ENCODE results near the gene CNTN1.

- TF ChIP-seq PAX5 (IDR thresholded peaks at IDR 0.05; ENCODE audit: insufficient read depth, low read length, severe bottlenecking): no peak
- no peak for TF ChIP-seq POLR2A (IDR thresholded peaks at IDR 0.05; ENCODE audit: low read depth, low read length)
- TF ChIP-seq POLR2AphosphoS5 (IDR thresholded peaks at IDR 0.05; ENCODE audit: low read depth, low read length): no peak
- TF ChIP-seq SPI1 (IDR thresholded peaks at IDR 0.05; ENCODE audit: low read depth, low read length): no peak
- TF ChIP-seq TAF1 (IDR thresholded peaks at IDR 0.05; ENCODE audit: low read depth, low read length): no peak
- TF ChIP-seq POU2F2 (IDR thresholded peaks at IDR 0.05; ENCODE audit: low read depth, low read length): no peak
Measured at GRCh38 chr12:40911676-40912075, 219.4 kb downstream of the CNTN1 start.

Data from GM12891 (cell line).